ENCODE measurements around the gene VMAC.

Gene VMAC

GRCh38 chr19:5931251-5931650, 26.6 kb downstream of the VMAC start:
- DNase-seq (ENCODE audit: low spot score) = no peak

DNA sequence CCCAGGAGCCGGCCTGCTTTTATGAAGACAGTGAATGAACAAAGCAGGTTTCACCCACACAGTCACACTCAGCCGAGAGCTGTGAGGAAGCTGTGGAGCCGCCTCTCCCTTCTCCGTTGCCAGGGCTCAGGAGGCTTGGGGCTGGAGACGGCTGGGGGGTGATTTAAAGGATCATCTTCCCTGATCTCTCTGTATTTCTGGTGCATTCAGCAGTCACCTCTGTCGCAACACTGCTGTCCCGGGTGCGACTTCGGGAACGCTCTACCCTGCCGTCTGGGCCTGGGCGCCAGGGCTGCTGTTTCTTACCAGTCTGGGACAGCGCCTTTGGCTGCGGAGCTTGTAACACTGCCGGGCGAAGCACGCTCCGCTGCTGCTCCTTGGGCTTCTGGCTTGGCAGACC, 27.5 kb downstream of the VMAC start:
- no peak for DNase-seq (ENCODE audit: low spot score)

DNA sequence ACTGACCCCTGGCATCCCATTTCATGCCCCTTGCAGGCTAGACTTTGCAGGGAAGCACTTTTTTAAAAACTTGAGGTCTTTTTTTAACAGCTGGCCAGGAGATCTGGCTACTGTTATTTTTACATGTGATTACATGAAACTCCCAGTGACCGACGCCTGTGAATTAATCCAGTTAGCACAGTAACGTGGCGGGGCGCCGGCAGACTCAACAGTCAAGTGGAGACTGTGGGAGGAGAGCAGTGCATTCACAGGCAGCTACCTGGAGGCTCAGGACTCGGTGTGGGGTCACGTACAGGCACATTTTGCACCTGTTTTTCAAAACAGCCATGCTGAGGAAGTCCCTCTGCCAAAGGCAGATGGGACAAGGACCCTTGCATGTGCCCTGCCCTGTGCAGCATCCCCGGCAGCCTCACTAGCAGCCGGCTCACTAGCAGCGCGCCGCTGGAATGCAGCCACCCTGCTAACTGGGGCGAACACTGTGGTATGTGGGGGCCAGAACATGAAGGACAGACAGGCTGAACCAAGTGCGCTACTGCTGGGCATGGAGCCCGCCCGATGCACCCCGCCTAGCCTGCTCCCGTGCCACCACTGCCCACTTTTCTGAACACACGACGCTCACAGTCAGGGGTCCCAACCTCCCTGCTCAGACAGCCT, 28.1 kb downstream of the VMAC start:
- no peak for DNase-seq (ENCODE audit: low spot score)

- no peak for DNase-seq (ENCODE audit: low spot score)
These were observed 28.9 kb downstream of the VMAC start for GRCh38 chr19:5933391-5934068.

DNA sequence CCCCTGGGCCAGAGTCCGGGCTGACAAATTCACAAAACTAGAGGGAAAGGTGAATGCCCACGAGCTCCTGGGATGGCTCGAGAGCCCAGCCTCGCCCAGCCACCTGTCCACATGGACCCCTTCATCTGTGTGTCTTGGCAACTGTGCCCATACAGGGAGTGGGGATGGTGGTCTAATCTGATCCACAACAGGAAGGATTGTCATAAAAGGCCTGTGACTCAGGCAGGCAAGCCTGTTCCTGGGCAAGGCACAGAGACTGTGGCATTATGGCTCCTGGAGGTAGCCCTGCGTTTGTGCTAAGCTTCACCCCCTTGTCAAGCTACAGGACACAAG, 29.4 kb downstream of the VMAC start:
- no peak for DNase-seq (ENCODE audit: low spot score)

DNA sequence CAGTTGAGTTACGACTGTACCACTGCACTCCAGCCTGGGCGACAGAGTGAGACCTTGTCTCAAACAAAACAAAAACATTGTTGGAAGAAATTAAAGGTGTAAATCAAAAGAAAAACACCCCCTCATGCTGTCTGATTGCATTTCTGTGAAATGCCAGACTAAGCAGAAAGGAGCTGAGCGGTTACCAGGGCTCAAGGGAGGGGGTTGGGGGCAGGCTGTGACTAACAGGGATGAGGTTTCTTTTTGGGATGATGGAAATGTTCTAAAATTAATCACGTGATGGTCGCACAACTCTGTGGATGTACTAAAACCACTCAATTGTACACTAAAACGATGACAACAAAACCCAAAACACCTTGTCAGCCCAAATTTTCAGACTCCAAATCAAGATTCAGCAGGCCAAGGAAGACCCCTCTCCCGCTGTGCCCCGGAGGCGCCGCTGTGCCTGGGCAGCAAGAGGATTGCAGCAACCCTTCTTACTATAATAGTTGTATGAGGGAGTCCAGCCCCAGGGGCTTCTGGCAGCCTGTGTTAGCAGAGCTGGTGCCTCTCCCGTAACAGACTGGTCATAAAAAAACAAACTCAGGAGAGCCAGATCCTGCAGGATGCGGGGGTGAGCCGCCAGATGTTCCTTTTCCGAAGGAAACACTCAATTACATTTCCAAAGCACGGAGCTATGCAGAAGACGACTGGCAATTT, 30.3 kb downstream of the VMAC start:
- DNase-seq (ENCODE audit: low spot score) = no peak

DNA sequence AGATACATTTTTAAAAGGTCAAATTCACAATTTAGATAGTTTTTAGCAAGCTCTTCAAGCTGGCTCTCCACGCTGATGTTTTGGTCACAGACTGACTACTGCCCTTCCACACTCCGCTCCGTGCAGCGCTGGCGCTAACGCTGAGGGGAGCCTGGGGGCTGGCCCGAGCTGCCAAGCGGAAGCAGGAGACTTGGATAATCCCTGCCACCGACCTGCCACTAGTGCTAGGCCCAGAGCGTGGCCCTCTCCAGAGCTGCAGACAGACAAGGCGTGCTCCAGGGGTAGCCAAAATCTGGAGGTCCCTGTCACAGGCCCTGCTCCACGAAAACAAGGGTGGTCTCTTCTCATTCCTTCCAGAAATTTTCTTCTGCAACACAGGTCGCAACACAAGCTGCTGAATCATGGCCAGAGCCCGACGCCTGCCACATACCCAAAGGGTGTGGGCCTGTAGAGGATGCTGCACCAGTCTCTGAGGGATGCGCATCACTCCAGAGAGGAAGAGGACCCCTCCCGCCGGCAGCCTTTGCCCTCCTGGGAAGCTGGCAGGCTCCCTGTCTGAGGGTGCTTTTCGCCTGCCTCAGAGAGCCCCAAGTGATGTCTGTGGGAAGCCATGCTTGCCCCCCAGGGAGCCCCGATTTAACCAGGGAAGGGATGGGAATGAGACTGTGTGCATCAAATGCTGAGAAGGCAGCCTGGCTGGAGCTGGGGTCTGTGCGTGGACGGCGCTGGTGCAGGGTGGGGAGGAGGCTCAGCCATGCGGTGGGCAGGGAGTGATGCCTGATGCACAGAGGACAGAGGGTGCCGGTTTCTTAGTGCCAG, 31.0 kb downstream of the VMAC start:
- no peak for DNase-seq (ENCODE audit: low spot score)

DNA sequence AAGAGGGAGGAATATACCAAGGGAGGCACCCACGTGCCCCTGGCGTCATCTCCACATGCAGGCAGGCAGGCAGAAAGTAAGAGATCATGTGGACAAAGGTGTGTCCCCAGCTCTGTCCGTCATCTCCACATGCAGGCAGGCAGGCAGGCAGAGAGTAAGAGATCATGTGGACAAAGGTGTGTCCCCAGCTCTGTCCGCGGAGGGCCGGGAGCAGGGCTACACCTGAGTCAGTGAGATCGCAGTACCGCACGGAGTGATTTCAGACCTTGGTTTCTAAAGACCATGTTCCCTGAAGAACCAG, 31.6 kb downstream of the VMAC start:
- no peak for DNase-seq (ENCODE audit: low spot score)

DNA sequence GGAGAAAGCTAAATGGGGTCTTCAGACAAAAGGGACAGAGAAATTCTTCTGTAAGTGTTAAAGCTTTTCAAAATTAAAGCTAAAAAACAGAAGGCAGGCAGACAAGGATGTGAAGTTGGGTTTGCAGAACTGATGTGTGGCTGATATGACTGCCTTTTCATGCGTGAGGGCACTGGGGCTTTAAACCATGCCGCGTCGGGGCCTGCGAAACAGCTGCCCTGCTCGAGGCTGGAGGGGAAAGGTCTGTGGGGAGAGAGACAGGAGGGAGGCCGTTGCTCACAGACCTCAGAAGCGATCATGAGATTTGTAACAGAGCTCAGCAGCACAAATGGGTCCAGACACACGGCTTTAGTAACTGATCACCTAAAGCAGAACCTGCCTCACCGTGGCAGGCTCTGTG, 32.9 kb downstream of the VMAC start:
- DNase-seq (ENCODE audit: low spot score) = no peak

DNA sequence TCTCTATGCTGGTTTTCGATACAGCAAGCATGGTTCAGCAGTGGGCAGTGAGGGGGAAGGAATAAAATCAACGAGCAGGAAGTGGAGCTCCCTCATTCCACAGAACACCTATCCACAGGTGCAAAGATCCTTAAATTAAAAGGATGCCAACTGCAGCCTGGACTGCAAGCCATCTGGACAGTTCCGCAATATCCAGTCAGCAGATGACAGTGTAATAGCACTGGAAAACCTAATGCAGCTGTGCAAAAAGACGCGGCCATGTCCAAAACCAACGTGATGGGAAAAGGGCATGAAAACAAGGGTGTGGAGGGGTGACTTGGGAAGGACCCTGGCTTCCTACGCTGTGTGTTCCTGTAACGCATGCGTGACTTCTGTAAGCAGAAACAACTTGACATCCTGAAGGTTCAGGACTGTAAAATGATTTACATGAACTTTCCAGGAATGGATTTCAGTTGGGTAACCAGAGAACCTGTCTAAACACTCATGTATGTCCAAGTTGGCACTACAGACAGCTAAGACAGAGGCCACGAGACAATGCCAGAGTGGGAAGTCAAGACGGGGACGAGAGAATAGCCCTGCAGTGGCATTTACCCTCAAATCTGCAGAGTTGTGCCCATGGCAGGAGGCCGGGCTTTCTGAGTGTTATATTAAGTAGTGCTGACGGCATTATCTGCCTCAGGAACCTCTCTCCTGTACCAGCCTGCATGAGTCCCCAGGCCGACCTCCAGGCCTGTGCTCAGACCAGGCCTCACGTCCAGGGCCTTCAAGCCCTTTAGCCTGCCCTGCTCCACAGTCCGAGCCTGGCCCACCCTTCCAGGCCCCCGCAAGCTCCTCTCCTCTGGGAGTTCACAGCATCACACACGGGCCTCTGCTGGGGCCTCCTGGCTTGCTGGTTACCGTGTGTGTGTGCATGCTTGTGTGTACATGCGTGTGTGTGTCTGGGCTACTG, 35.9 kb downstream of the VMAC start:
- DNase-seq (ENCODE audit: low spot score) = no peak

DNA sequence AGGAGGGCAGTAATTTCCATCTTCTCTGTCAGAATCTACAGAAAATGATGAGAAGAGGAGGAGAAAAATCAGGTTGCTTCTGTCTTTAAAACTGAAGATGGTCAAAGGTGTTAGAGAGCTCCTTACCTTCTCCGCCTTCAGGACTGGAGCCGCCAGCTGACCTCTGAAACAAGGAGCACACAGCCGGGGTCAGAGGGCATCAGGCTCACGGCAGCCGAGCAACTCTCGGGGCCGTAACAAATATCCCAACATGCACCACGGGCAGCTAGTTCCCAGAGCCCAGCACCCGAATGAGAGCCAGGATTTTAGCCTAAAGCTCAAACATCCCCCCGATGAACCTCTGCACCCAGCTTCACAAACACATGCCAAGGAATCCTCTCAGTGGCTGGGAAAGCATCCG, 37.0 kb downstream of the VMAC start:
- no peak for DNase-seq (ENCODE audit: low spot score)

GRCh38 chr19:5943045-5943444, 38.4 kb downstream of the VMAC start:
- DNase-seq (ENCODE audit: low spot score) = no peak

DNA sequence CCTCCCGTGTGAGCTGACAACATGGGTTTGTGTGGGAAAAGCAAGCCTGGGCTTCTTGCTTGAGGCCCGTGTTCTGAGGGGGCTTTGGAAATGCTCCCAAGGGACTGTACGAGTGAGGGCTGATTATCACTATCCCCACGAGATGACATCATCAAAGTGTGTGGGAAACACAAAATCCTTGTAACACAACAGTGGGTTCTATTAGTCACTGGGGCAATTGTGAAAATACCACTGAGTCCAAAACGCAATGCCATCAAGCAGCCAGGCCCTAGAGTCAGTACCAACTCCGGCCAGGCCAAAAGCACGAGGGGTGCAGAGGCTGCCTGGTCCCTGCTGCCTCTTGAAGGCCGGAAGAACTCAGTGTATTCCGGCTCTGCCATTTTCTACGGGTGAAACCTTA, 39.0 kb downstream of the VMAC start:
- no peak for DNase-seq (ENCODE audit: low spot score)

DNA sequence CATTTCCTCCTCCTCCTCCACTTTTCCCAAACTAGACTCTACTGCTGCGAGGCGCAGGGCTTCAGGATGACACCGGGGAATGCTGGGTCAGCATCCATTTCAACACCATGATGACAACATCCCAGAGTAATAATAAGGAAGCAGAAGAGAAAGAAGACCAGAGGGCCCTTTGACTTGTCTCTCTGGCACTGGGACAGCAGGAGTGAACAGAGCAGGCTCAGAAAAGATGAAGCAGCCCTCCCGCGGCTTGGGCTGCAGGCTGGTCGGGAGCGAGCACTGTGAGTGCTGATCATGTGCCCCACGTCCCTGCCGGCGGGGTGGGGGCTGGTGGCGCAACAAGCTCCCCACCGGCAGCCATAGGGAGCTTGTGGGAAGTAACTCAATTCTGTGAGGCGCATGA, 42.8 kb downstream of the VMAC start:
- DNase-seq (ENCODE audit: low spot score) = no peak

DNA sequence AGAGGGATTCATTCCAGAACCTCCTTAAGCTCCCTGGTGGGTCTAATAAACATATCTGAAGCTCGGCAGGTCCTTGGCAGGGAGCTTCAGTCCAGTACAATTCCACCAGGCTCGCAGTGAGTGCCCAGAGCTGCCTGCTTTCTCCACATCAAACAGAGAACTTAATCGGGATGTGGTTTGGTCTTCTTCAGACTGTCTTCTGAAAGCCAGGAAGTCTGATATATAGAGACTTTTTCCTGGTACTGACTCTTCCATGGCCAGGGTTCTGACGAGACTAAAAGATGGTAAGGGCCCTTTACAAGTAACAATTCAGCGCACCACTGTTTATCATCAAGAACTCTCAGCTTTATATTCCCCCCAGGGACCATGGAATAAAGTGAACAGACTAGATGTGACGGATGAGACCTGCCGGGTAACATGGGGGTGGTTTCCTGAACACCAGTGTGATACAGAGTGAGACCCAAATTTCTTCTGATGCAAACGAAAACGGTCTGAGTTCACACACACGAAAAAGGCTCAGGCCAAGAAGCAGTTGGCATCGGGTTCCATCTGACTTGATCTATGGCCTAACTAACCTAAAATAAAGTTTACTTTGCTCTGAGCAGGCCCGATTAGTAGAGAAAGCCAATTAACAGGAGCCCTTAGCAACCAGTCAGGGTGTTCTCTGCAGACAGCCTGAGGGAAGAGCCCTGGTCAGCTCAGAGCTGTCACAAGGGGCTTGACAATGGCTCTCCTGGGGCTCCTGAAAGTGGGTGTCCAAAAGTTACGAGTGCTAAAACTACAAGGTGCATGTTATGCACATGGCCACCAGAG, 44.3 kb downstream of the VMAC start:
- DNase-seq (ENCODE audit: low spot score) = no peak

DNA sequence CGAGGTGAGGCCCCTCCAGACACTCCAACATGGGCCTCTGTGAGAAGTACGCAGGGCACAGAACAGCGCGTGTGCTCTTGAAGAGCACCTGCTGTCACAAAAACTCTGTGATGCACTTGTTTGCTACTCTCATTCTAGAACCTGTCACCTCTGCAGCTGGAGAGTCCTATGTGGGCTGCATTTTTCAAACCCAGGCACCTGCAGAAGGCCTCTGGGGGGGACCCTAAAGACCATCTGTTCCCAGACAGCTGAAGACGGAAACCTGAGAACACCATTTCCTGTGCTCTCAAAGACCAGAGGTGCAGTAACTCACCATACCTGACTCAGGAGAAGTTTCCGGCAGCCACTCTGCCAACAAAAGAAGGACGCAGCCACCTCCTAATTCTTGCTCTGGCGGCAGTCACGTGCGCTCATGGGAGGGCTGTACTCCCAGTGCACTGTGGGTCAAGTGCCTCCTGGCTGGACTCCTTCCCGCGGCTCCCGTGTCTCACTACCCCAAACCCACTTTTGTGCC, 45.2 kb downstream of the VMAC start:
- no peak for DNase-seq (ENCODE audit: low spot score)

GRCh38 chr19:5950741-5951140, 46.1 kb downstream of the VMAC start:
- DNase-seq (ENCODE audit: low spot score) = no peak

- peak; percentile 82 for DNase-seq (ENCODE audit: low spot score)
These were observed 46.7 kb downstream of the VMAC start for GRCh38 chr19:5951338-5951861.

GRCh38 chr19:5952193-5953029, 47.7 kb downstream of the VMAC start:
- no peak for DNase-seq (ENCODE audit: low spot score)
